Stimulated activated naive B cell treated with anti-CD40 and anti-IgM and Interleukin-4, amounts not matched to agents 10 μg/mL and 1 μg/mL and 100 μg/mL, for 72 hours (primary cell): ENCODE measurements around the gene SLC27A2.
A peak's percentile ranks its signal among the peaks of the same experiment; 100 is the strongest.
"Not testable (repeated sequence)": the region's sequence is repeated elsewhere in the genome, so short reads cannot be mapped to it uniquely, and the experiment has no call there.

Experiments
- ATAC-seq, 2 donors: fragments of 150-1000 bp; cut with Tn5 transposase; replicated peaks; 2 replicates each; pipeline ENCODE4 v1.10.0; 2021; ENCODE audit warnings: moderate library complexity in 1 of 2
- DNase-seq: peaks from one replicate; pipeline ENCODE4 v3.0.0; 2021
- H3K27ac Mint-ChIP-seq: one replicate; pipeline ENCODE4 v1.8.0; 2022; ENCODE audit warnings: mild to moderate bottlenecking, mixed read lengths
- H3K27me3 Mint-ChIP-seq, 2 donors: one replicate each; pipeline ENCODE4 v1.8.0; 2022; ENCODE audit warnings: mixed read lengths in 2 of 2
- H3K36me3 Mint-ChIP-seq, 2 donors: one replicate each; pipeline ENCODE4 v1.8.0; 2022; ENCODE audit warnings: mixed read lengths in 2 of 2, mild to moderate bottlenecking in 1 of 2
- H3K4me1 Mint-ChIP-seq, 2 donors: one replicate each; pipeline ENCODE4 v1.8.0; 2022; ENCODE audit warnings: mixed read lengths in 2 of 2, mild to moderate bottlenecking in 1 of 2
- H3K4me3 Mint-ChIP-seq, 2 donors: one replicate each; pipeline ENCODE4 v1.8.0; 2022; ENCODE audit warnings: mild to moderate bottlenecking in 2 of 2, mixed read lengths in 2 of 2, moderate library complexity in 1 of 2
- H3K9me3 Mint-ChIP-seq, 2 donors: one replicate each; pipeline ENCODE4 v1.8.0; 2022; ENCODE audit warnings: mixed read lengths in 2 of 2, mild to moderate bottlenecking in 1 of 2

The SLC27A2 gene

DNA sequence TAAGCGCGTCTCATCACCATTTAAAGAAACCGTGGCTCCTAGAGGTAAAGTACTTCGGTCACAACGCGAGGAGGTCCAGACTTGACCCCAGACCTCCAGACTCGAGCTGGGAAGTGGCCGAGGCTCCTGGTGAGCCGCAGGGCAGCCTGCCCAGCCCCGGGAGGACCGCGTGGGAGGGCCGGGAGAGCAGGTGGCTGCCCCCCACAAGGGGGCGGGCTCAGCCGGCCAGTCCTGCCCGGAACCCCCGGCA, at the start of gene SLC27A2:
TSS of gene SLC27A2 (plus strand) at position 228 of the 250 bp plus-strand sequence. CDS start 232 bp downstream, outside the sequence.
- peak within 1 kb of the TSS; percentile 93 to 97 for H3K4me3 Mint-ChIP-seq
- DNase-seq (no peak), ATAC-seq (no peak)

DNA sequence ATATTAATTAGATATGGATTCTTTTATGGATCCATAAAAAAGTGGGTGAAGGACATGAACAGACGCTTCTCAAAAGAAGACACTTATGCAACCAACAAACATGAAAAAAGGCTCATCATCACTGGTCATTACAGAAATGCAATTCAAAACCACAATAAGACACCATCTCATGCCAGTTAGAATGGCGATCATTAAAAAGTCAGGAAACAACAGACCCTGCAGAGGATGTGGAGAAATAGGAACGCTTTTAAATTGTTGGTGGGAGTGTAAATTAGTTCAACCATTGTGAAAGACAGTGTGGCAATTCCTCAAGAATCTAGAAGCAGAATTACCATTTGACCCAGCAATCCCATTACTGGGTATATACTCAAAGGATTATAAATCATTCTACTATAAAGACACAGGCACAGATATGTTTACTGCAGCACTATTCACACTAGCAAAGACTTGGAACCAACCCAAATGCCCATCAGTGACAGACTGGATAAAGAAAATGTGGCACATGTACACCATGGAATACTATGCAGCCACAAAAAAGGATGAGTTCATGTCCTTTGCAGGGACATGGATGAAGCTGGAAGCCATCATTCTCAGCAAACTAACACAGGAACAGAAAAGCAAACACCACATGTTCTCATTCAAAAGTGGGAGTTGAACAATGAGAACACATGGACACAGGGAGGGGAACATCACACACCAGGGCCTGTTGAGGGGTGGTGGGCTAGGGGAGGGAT, 49.6 kb upstream of the SLC27A2 start:
- H3K27ac Mint-ChIP-seq, H3K9me3 Mint-ChIP-seq, H3K36me3 Mint-ChIP-seq, ATAC-seq, DNase-seq, H3K27me3 Mint-ChIP-seq: not testable (repeated sequence)
- Mint-ChIP-seq H3K4me3 (peak overlapping the region in 1 of 2 donors; percentile 17), H3K4me1 (peaks cover 25 to 31% of the 10 kb centered on the region in 2 donors)

More for the DNA sequence above, at the start of gene SLC27A2:
- Mint-ChIP-seq H3K9me3 (no peaks in the 10 kb centered on the region), H3K4me1 (peaks cover 10 to 15% of the 10 kb centered on the region in 2 donors), H3K36me3 (no peaks in the 10 kb centered on the region), H3K27ac (peak within 1 kb of the TSS; percentile 70), H3K27me3 (peaks cover 22 to 30% of the 10 kb centered on the region in 2 donors)

DNA sequence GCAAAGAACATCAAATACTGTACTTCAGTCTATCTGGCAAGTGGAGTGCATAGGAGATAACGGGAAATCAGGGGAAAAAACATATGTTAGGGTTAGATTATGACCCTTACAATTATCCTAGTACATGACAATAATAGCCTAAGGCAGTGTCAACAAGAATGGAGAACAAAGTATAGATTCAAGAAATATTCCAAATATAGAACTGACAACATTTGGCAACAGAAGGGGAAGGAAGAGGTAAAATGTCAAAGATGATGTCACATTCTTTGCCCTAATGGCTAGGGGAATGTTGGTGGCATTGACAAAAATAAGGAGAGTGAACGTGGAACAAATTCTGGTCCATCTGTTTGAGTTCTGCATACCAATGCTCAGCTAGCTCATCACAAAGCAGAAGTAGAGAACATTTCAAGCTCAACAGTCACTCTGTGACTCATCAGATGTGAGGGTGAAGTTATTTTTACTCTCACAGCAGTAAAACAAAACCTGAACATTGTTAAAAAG, 47.4 kb upstream of the SLC27A2 start:
- Mint-ChIP-seq H3K4me3 (peak overlapping the region in 1 of 2 donors; percentile 3), H3K9me3 (peaks cover 4 to 6% of the 10 kb centered on the region in 2 donors), H3K4me1 (peaks cover 25 to 30% of the 10 kb centered on the region in 2 donors), H3K27me3 (no peaks in the 10 kb centered on the region), H3K27ac (peak overlapping the region; percentile 95), H3K36me3 (peaks cover 0 to 2% of the 10 kb centered on the region in 2 donors)
- DNase-seq (peak; percentile 53), ATAC-seq (peak; percentile 87)

DNA sequence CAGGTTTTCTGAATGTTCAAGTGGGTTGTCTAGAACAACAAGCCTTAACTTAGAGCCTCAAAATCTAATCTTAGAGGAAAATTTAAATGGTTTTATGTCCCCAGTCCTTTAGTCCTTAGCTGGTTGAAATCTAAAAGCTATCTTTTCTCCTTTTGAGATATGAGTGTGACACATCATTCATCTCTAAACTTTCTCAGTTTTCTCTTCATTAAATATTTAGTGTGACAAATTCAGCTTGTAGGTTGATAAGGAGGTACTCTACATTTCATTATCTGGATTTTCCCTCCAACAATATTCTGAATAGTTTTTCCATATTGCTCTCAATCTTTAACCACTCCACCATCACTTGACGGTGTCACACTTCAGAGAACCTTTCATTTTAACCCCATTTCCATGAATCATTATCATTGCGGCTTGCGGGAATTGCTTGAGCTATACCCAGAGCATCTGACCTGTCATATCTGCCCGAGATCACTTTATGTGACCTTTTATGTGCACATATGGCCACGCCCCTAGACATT, 46.9 kb upstream of the SLC27A2 start:
- Mint-ChIP-seq H3K9me3 (peaks cover 4 to 6% of the 10 kb centered on the region in 2 donors), H3K4me1 (peaks cover 25 to 27% of the 10 kb centered on the region in 2 donors), H3K27ac (peak overlapping the region; percentile 95), H3K27me3 (no peaks in the 10 kb centered on the region), H3K4me3 (peak overlapping the region; percentile 54 to 59), H3K36me3 (peaks cover 0 to 2% of the 10 kb centered on the region in 2 donors)
- peak; percentile 76 to 81 for ATAC-seq
- DNase-seq: peak; percentile 63

DNA sequence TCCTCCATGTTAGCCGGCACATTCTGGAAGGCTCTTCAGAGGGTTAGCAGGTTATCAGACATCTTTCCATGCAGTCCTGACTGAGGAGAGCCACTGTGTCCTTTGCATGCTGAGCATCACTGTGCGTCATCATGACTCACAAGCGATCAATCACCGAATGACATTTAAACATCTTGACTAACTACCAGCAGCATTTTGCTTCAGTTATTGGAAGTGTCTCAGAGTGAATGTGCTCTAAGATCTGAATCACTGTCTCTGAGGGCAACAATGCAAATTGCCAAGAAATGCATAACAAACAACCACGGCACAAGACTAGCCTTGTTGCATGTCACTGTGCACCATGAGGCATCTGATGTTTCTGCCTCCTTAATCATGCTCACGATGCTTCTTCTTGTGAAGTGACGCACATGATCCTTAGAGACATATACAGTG, 44.6 kb upstream of the SLC27A2 start:
- DNase-seq (no peak), ATAC-seq (peak; percentile 7 to 13)
- Mint-ChIP-seq H3K4me3 (no peak overlapping the region), H3K27ac (peak overlapping the region; percentile 75), H3K27me3 (no peaks in the 10 kb centered on the region), H3K36me3 (peaks cover 0 to 2% of the 10 kb centered on the region in 2 donors), H3K4me1 (peaks cover 25 to 28% of the 10 kb centered on the region in 2 donors), H3K9me3 (peaks cover 4% of the 10 kb centered on the region in 2 donors)

DNA sequence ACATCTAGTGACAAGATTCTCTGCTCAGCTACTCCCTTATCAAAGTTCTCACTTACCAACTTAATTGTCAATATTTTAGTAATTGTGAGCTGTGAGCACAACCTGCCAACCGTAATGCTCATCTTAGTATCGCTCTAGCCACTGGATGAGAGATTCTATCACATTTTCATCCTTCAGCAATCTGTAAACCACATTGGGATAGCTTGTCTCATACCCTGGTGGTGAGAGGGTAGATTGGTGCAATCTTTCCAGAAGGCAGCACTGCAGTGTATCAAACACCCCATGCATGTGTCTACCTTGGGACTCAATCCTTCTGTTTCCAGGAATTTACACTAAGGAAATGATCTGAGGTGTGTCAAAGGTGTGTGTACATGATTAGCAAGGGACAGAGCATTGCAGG, 44.1 kb upstream of the SLC27A2 start:
- H3K36me3 Mint-ChIP-seq: peaks cover 0 to 2% of the 10 kb centered on the region in 2 donors
- no peak overlapping the region for H3K4me3 Mint-ChIP-seq
- no peak overlapping the region for H3K27ac Mint-ChIP-seq
- peaks cover 0 to 1% of the 10 kb centered on the region in 2 donors for H3K9me3 Mint-ChIP-seq
- peaks cover 25 to 28% of the 10 kb centered on the region in 2 donors for H3K4me1 Mint-ChIP-seq
- no peak for DNase-seq
- H3K27me3 Mint-ChIP-seq: no peaks in the 10 kb centered on the region
- no peak for ATAC-seq

DNA sequence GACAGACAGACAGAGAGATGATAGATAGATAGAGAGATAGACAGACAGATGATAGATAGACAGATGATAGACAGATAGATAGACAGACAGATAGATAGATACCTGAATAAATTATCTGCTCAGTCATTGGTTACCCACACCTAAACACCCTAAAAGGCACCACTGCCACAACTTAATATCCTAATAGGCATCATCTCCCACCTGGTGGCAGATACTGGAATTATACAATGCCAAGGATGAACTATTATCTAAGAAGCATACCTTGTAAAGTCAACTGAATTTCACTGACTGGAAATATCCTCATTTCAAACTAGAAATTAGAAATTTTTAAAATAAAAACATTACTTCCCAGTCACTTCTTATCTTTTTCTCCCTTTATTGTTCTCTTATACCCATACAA, 43.6 kb upstream of the SLC27A2 start:
- Mint-ChIP-seq H3K36me3 (peaks cover 0 to 2% of the 10 kb centered on the region in 2 donors), H3K4me3 (no peak overlapping the region), H3K9me3 (peaks cover 0 to 1% of the 10 kb centered on the region in 2 donors), H3K27me3 (no peaks in the 10 kb centered on the region), H3K4me1 (peaks cover 25 to 28% of the 10 kb centered on the region in 2 donors), H3K27ac (no peak overlapping the region)
- ATAC-seq (no peak), DNase-seq (no peak)

DNA sequence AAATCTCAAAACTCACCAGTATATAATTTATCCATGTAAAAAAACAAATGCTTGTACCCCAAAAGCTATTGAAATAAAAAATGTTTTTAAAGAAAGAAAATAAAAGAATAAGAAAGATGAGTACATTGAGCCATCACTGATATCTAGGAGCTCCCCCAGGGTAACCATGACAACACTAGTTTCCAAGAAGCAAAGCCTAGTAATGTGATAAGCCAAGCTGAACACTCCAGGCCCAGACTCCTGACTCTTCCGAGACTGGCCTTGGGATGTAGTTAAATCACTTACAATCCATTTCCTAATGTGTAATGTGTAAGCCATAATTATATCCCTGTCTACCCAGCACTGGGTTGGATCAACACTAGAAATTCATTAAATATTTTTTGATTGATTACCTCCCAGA, 41.9 kb upstream of the SLC27A2 start:
- ATAC-seq (no peak), DNase-seq (no peak)
- Mint-ChIP-seq H3K4me3 (no peak overlapping the region), H3K27me3 (no peaks in the 10 kb centered on the region), H3K4me1 (peaks cover 24 to 32% of the 10 kb centered on the region in 2 donors), H3K9me3 (peaks cover 6 to 12% of the 10 kb centered on the region in 2 donors), H3K36me3 (peaks cover 2 to 15% of the 10 kb centered on the region in 2 donors), H3K27ac (no peak overlapping the region)

DNA sequence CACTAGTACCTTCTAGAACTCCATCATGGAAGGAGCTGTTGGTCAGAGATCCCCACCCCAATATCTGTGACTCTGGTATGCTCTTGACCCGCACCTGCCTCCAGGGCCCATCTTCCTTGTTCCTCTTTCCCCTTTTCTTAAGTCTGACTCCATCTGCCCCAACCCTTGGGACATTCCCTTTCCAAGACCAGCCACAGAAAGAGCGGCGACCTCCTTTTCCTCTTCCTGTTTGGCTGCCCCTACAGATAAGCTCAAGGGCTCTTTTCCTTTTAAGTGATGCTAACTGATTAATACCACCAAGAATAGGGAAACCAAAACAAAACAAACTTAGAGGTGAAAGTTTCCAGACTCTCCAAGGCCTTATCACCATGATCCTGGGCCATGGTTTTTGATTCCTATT, 41.0 kb upstream of the SLC27A2 start:
- no peaks in the 10 kb centered on the region for H3K27me3 Mint-ChIP-seq
- ATAC-seq (no peak), DNase-seq (no peak)
- H3K9me3 Mint-ChIP-seq: peaks cover 6 to 12% of the 10 kb centered on the region in 2 donors
- peaks cover 2 to 15% of the 10 kb centered on the region in 2 donors for H3K36me3 Mint-ChIP-seq
- no peak overlapping the region for H3K4me3 Mint-ChIP-seq
- peaks cover 21 to 25% of the 10 kb centered on the region in 2 donors for H3K4me1 Mint-ChIP-seq
- H3K27ac Mint-ChIP-seq: peak overlapping the region; percentile 22

DNA sequence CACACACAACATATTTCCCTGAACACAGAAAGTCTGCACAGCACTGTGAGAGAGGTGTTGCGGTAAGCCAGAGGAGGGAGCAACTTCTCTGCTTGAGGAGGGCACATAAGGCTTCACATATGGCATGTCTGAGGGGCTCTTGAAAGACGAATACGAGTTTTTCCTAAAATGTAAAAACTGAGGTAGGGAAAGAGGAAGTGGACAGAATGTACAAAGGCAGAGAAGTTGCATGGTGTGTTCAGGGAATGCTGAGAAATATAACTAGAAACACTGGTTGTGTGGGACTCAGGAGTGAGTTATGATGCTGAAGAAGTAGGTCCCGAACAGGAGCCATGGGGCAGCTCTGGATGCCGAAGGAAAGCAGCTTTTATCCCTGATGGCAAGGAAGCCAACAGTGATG, 40.1 kb upstream of the SLC27A2 start:
- no peak for ATAC-seq
- DNase-seq: no peak
- Mint-ChIP-seq H3K27me3 (no peaks in the 10 kb centered on the region), H3K4me3 (no peak overlapping the region), H3K4me1 (peaks cover 16 to 18% of the 10 kb centered on the region in 2 donors), H3K9me3 (peaks cover 6 to 12% of the 10 kb centered on the region in 2 donors), H3K27ac (no peak overlapping the region), H3K36me3 (peaks cover 2 to 12% of the 10 kb centered on the region in 2 donors)

DNA sequence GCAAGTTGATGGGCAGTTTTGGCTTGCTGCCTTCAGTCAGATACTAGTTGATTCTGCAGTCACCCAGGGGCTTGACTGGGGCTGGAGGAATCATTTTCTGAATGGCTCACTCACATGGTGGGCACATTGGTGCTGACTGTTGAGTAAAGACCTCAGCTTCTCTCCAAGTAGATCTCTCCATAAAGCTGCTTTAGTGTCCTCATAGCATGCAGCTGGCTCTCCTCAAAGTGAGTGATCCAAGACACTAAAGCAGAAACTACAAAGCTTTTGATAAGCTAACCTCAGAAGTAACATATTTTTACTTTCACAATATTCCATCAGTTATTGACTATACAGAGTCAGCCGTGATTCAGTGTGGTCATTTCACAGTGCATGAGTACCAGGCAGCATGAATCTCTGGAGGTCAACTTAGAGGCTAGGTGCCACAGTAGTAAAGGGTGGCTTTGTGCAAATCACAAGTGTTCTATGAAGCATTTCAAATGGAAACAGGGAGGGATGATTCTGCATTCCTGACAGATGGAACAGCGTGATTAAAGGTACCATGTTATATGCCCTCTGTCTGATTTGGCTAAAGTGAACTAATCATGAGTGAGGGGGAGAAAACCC, 38.6 kb upstream of the SLC27A2 start:
- ATAC-seq: no peak
- Mint-ChIP-seq H3K27me3 (no peaks in the 10 kb centered on the region), H3K4me3 (no peak overlapping the region)

DNA sequence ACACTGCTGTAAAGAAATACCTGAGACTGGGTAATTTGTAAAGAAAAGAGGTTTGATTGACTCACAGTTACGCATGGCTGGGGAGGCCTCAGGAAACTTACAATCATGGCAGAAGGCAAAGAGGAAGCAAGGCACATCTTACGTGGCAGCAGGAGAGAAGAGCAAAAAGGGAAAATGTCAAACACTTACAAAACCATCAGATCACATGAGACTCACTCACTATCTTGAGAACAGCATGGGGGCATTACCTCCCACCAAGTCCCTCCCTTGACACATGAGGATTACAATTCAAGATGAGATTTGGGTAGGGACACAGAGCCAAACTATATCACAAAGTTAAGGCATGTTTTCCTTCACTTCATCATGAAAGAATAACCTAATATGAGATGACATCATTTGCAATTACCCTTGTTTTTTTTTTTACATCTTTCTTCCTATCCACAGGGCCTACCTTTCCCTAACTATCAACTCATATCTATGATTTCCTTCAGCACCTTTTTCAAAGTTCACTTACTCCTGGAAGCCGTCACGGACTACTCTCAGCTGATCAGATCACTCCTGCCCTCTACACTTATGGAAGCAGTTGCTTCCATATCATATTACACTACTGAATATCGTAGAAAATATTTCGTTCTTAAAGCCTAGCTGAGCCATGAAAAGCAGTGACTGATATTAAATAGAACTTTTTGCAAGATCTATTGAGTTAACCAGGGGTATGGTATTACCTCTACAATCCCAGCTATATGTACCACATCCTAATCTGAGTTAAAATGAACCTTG, 37.5 kb upstream of the SLC27A2 start:
- Mint-ChIP-seq H3K9me3 (peaks cover 6 to 12% of the 10 kb centered on the region in 2 donors), H3K4me1 (peaks cover 16 to 17% of the 10 kb centered on the region in 2 donors), H3K27me3 (no peaks in the 10 kb centered on the region), H3K27ac (peak overlapping the region; percentile 72), H3K4me3 (no peak overlapping the region), H3K36me3 (peaks cover 2 to 12% of the 10 kb centered on the region in 2 donors)
- ATAC-seq: peak; percentile 29 to 69
- DNase-seq: no peak

More for the DNA sequence above, 38.6 kb upstream of the SLC27A2 start:
- H3K9me3 Mint-ChIP-seq: peaks cover 6 to 12% of the 10 kb centered on the region in 2 donors
- DNase-seq: no peak
- H3K36me3 Mint-ChIP-seq: peaks cover 2 to 12% of the 10 kb centered on the region in 2 donors
- peak overlapping the region; percentile 72 for H3K27ac Mint-ChIP-seq
- peaks cover 16 to 17% of the 10 kb centered on the region in 2 donors for H3K4me1 Mint-ChIP-seq

DNA sequence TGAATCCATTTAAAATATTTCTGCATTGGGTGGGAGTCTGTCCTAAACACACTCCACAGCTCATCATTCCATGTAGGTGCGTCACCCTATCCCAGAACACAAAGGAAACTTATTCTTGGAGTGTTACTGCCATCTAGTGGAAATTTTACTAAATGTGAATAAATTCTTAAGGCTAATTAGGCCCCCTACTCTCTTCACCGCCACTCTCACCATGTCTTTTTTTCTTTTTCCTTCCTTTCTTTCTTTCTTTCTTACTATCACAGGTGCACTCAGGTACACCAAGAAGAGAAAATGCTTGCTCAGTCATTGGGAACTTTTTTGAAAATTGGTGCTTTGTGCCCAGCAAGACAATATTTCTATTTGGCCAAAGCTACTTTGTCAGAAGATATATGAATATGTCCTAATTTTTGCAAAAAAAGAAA, 36.5 kb upstream of the SLC27A2 start:
- peak; percentile 51 to 60 for ATAC-seq
- DNase-seq: no peak
- Mint-ChIP-seq H3K36me3 (peaks cover 2 to 12% of the 10 kb centered on the region in 2 donors), H3K9me3 (peaks cover 6 to 12% of the 10 kb centered on the region in 2 donors), H3K4me1 (peaks cover 16 to 17% of the 10 kb centered on the region in 2 donors), H3K27me3 (no peaks in the 10 kb centered on the region), H3K27ac (no peak overlapping the region), H3K4me3 (no peak overlapping the region)

DNA sequence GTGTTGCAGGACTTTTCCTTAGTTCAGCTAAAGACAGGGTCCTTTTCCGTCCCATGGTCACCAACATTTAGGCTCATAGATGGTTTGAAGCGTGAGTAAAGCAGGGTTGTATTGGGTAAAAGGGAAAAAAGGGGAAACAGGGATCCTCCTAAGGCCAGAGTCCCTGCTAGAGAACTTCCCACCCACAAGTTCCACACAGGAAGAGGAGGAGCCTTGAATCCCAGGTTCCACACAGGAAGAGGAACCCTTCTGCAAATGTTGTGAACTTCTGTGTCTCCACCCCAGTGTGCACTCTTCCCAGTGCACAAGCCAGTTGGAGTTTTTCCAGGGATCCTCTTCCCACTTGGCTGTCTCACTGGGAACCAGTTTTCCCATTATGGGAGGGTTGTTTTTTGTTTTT, 35.4 kb upstream of the SLC27A2 start:
- peaks cover 15 to 16% of the 10 kb centered on the region in 2 donors for H3K4me1 Mint-ChIP-seq
- ATAC-seq: no peak
- no peak overlapping the region for H3K27ac Mint-ChIP-seq
- no peak overlapping the region for H3K4me3 Mint-ChIP-seq
- peaks cover 6 to 12% of the 10 kb centered on the region in 2 donors for H3K9me3 Mint-ChIP-seq
- H3K36me3 Mint-ChIP-seq: peaks cover 2 to 12% of the 10 kb centered on the region in 2 donors
- no peaks in the 10 kb centered on the region for H3K27me3 Mint-ChIP-seq
- DNase-seq: no peak
